Measurements from ENCODE around the gene PRND. TPM values are rescaled to one million over a fixed set of nuclear protein-coding genes. Genes with fewer than 3 reads are reported as not detected.

The PRND gene
- total and polyA plus RNA-seq, 2 of the 13 experiments (the other 11 are each of a cell fraction or from before 2014, with no cell fraction given): not detected

DNA sequence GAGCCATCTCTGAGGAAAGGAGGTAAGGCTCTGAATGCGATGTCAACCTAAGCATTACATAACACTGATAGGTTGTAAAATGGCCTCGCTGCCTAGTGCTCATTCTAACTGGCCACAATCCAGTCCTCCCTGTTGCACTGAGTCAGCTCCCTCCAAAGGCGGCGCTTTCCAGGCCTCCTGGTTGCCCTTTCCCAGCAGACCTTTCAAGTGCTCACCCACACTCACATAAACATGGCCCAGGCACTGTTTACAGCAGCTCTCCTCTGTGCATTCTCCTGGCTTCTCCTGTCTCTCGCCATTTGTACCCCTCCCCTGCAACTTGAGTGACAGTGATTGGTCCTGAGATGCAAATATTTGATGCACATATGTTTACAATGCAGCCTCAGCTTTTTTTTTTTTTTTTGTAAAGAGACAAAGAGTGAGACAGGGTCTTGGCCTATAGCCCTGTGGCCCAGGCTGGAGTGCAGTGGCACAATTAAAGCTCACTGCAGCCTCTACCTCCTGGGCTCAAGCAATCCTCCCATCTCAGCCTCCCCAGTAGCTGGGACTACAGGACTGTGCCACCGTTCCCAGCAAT lies 36.8 kb upstream of the PRND start (continued):
- TF ChIP-seq, protein P1, sequence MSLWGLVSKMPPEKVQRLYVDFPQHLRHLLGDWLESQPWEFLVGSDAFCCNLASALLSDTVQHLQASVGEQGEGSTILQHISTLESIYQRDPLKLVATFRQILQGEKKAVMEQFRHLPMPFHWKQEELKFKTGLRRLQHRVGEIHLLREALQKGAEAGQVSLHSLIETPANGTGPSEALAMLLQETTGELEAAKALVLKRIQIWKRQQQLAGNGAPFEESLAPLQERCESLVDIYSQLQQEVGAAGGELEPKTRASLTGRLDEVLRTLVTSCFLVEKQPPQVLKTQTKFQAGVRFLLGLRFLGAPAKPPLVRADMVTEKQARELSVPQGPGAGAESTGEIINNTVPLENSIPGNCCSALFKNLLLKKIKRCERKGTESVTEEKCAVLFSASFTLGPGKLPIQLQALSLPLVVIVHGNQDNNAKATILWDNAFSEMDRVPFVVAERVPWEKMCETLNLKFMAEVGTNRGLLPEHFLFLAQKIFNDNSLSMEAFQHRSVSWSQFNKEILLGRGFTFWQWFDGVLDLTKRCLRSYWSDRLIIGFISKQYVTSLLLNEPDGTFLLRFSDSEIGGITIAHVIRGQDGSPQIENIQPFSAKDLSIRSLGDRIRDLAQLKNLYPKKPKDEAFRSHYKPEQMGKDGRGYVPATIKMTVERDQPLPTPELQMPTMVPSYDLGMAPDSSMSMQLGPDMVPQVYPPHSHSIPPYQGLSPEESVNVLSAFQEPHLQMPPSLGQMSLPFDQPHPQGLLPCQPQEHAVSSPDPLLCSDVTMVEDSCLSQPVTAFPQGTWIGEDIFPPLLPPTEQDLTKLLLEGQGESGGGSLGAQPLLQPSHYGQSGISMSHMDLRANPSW (CRISPR knock-in tag; IDR thresholded peaks at IDR 0.05; ENCODE audit: borderline replicate concordance): no peak
- TF ChIP-seq ZNF607 (CRISPR knock-in tag; IDR thresholded peaks at IDR 0.05; ENCODE audit: borderline replicate concordance): no peak
- no peak for TF ChIP-seq EZH2 (conservative IDR thresholded peaks at IDR 0.05; ENCODE audit: low read depth, low read length)
- no peak for TF ChIP-seq NCOR1 (IDR thresholded peaks at IDR 0.05; ENCODE audit: borderline replicate concordance, low read length)
- no peak for TF ChIP-seq ZNF34 (CRISPR knock-in tag; IDR thresholded peaks at IDR 0.05; ENCODE audit: borderline replicate concordance)
- TF ChIP-seq ZNF205 (CRISPR knock-in tag; IDR thresholded peaks at IDR 0.05): no peak
- no peak for TF ChIP-seq PHB2 (IDR thresholded peaks at IDR 0.05; ENCODE audit: partially characterized antibody)
- TF ChIP-seq, protein P2, sequence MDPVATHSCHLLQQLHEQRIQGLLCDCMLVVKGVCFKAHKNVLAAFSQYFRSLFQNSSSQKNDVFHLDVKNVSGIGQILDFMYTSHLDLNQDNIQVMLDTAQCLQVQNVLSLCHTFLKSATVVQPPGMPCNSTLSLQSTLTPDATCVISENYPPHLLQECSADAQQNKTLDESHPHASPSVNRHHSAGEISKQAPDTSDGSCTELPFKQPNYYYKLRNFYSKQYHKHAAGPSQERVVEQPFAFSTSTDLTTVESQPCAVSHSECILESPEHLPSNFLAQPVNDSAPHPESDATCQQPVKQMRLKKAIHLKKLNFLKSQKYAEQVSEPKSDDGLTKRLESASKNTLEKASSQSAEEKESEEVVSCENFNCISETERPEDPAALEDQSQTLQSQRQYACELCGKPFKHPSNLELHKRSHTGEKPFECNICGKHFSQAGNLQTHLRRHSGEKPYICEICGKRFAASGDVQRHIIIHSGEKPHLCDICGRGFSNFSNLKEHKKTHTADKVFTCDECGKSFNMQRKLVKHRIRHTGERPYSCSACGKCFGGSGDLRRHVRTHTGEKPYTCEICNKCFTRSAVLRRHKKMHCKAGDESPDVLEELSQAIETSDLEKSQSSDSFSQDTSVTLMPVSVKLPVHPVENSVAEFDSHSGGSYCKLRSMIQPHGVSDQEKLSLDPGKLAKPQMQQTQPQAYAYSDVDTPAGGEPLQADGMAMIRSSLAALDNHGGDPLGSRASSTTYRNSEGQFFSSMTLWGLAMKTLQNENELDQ (CRISPR knock-in tag; IDR thresholded peaks at IDR 0.05; ENCODE audit: borderline replicate concordance): no peak
- TF ChIP-seq, protein P3, sequence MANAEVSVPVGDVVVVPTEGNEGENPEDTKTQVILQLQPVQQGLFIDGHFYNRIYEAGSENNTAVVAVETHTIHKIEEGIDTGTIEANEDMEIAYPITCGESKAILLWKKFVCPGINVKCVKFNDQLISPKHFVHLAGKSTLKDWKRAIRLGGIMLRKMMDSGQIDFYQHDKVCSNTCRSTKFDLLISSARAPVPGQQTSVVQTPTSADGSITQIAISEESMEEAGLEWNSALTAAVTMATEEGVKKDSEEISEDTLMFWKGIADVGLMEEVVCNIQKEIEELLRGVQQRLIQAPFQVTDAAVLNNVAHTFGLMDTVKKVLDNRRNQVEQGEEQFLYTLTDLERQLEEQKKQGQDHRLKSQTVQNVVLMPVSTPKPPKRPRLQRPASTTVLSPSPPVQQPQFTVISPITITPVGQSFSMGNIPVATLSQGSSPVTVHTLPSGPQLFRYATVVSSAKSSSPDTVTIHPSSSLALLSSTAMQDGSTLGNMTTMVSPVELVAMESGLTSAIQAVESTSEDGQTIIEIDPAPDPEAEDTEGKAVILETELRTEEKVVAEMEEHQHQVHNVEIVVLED (CRISPR knock-in tag; IDR thresholded peaks at IDR 0.05; ENCODE audit: borderline replicate concordance): no peak
- TF ChIP-seq, protein P4, sequence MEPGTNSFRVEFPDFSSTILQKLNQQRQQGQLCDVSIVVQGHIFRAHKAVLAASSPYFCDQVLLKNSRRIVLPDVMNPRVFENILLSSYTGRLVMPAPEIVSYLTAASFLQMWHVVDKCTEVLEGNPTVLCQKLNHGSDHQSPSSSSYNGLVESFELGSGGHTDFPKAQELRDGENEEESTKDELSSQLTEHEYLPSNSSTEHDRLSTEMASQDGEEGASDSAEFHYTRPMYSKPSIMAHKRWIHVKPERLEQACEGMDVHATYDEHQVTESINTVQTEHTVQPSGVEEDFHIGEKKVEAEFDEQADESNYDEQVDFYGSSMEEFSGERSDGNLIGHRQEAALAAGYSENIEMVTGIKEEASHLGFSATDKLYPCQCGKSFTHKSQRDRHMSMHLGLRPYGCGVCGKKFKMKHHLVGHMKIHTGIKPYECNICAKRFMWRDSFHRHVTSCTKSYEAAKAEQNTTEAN (CRISPR knock-in tag; conservative IDR thresholded peaks at IDR 0.05): no peak
- TF ChIP-seq, protein P5, sequence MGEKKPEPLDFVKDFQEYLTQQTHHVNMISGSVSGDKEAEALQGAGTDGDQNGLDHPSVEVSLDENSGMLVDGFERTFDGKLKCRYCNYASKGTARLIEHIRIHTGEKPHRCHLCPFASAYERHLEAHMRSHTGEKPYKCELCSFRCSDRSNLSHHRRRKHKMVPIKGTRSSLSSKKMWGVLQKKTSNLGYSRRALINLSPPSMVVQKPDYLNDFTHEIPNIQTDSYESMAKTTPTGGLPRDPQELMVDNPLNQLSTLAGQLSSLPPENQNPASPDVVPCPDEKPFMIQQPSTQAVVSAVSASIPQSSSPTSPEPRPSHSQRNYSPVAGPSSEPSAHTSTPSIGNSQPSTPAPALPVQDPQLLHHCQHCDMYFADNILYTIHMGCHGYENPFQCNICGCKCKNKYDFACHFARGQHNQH (CRISPR knock-in tag; IDR thresholded peaks at IDR 0.05): no peak
- TF ChIP-seq, protein P6, sequence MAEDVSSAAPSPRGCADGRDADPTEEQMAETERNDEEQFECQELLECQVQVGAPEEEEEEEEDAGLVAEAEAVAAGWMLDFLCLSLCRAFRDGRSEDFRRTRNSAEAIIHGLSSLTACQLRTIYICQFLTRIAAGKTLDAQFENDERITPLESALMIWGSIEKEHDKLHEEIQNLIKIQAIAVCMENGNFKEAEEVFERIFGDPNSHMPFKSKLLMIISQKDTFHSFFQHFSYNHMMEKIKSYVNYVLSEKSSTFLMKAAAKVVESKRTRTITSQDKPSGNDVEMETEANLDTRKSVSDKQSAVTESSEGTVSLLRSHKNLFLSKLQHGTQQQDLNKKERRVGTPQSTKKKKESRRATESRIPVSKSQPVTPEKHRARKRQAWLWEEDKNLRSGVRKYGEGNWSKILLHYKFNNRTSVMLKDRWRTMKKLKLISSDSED (CRISPR knock-in tag; IDR thresholded peaks at IDR 0.05): no peak
- no peak for TF ChIP-seq POLR2G (IDR thresholded peaks at IDR 0.05; ENCODE audit: low read depth, low read length)
- peak; percentile 60; the same call in 1 of the 2 replicates for TF ChIP-seq ZMYM2 (CRISPR knock-in tag; IDR thresholded peaks at IDR 0.05)
- TF ChIP-seq ZZZ3 (CRISPR knock-in tag; IDR thresholded peaks at IDR 0.05; ENCODE audit: borderline replicate concordance): peak; percentile 29; the same call in 1 of the 2 replicates

Data from HepG2 (cell line).